GM21529 (cell line): Measurements from ENCODE around the gene CASKIN2.
A peak's percentile ranks its signal among the peaks of the same experiment; 100 is the strongest.
"Not testable (repeated sequence)": the region's sequence is repeated elsewhere in the genome, so short reads cannot be mapped to it uniquely, and the experiment has no call there.

ENCODE experiments used
- ATAC-seq: cut with Tn5 transposase; IDR thresholded peaks from one replicate; pipeline ENCODE4 v1.9.1; 2021; ENCODE audit not compliant: unreplicated experiment

CASKIN2 gene

DNA sequence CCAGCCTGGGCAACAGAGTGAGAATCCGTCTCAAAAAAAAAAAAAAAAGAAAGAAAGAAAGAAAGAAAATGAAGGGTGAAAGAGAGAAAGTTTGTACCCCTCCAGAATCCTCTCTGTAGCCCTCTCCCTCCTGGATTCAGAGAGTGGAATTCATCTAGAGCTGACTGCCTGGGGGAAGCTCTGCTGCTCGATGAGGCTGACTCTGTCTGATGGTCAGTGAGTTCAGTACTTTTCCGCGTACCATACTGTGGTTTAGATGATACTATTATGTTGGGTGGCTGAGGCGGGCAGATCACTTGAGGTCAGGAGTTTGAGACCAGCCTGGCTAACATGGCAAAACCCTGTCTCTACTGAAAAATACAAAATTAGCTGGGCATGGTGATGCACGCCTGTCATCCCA lies 44.1 kb downstream of the CASKIN2 start:
- no peak for ATAC-seq

DNA sequence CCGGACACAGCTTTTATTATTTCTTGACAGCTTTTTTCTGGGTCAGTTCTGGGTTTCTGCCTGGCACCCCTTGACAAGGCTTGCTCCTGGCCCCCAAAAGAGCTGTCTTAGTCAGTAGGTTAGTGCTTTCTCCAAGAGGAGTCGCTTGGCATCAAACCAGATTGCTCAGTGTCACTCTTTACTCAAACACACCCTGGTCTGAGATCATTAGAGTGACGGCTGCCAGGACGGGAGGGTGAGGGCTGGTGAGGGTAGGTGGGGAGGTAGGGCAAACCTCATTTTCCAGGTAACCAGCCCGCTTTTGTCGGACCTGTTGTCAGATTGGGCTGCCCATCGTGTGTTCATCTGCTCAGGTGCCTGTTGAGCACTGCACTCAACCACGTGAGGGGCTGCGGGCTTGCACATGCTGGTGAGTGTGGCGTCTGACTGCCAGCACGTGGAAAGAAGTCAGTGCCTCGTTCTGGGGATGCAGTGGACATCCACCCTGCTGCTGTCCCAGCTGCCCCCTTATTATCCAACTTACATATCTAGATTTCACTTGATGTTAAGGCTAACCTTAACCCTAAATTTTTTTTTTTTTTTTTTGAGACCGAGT lies 46.5 kb downstream of the CASKIN2 start:
- no peak for ATAC-seq

DNA sequence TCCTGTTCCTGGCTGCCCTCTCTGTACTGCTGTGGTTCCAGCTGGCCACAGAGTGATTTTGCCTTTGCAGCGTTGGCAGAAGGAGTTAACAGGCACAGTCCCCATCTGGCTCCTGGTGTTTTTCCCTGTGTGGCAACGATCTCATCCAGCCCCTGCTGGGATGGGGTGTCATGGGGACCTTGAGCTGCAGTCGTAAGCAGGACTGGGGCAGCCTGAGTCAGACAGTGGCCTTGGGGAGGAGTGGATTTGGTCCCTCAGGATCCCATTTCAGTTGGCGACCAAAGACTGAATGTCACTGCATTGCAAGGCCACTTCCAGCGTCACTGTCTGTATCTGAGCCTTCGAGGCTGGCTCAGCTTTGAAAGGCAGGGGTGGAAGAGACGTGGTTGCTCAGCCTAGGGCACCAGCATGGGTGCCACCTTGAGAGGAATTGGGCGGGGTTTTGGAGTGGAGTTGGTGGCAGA lies 47.0 kb downstream of the CASKIN2 start:
- no peak for ATAC-seq

DNA sequence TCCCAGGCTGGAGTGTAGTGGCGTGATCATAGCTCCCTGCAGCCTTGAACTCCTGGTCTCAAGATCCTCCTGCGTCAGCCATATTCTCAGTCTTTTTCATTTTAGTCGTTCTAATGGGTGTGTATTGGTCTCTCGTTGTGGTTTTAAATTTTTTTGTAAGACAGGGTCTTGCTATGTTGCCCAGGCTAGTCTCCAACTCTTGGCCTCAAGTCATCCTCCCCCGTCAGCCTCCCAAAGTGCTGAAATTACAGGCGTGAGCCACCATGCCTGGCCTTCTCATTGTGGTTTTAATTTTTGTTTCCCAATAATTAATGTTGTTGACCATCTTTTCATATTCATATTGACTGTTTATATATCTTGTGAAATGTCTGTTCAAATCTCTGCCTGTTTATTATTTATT lies 50.3 kb downstream of the CASKIN2 start:
- no peak for ATAC-seq

DNA sequence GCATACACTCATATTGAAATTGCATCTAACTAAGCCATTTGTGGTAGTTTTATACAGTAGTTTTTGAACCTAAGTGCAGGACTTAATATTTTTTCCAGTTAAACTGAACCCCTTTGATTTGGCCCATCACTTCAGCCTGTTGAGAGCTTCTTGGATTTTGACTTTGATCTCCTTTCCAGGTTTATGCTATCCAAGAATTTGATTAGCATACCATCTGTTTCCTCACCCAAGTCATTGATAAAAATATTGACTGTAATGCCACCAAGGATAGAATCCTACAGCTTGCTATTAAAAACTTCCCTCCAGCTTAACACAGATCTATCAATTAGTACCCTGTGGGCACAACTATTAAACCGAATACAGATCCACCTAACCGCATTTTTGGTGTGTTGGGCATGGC lies 51.7 kb downstream of the CASKIN2 start:
- no peak for ATAC-seq

DNA sequence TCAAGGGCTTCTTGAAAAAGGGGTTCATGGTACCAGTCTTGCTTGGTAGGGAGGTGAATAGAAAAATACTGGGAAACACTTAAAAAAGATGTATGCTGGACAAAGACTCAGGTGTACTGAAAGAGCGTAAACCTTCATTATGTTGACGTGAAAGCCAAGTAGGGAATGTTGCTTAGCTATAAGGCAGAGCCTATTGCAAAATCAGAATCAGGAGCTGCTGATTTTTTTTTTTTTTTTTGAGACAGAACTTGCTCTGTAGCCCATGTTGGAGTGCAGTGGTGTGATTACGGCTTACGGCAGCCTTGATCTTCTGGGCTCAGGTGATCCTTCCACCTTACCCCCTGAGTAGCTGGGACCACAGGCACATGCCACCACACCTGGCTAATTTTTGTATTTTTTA lies 55.0 kb downstream of the CASKIN2 start:
- no peak for ATAC-seq

DNA sequence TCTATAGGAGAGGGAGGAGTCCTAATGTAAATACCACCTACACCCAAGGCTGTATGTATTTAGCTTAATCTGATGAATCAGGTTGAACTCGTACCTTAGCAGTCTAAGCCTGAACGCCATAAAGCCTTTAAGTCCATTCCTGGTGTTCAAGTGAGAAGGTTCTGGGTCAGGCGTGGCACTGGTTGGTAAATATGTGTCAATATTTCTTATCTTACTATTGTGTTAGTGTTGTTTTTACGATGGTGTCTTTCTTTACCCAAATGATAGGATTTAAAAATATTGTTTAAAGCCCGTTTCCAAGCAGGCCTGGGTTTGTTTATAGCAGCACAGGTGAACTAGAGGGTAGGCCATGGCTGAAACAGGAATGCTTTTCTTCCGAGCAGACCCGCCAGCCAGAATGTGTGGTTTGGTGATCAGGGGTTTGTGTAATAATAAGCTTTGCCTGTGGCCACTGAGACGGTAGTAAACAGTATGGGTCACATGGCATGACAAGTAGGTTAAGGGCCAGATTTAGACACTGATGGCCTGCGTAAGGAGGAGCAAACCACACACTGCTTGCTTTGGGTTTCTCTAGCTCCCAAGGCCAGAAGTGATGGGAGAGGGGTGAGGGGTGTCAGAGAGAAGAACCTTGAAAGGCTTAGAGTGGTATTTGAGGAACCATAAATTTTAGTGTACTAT lies 55.6 kb downstream of the CASKIN2 start:
- no peak for ATAC-seq

DNA sequence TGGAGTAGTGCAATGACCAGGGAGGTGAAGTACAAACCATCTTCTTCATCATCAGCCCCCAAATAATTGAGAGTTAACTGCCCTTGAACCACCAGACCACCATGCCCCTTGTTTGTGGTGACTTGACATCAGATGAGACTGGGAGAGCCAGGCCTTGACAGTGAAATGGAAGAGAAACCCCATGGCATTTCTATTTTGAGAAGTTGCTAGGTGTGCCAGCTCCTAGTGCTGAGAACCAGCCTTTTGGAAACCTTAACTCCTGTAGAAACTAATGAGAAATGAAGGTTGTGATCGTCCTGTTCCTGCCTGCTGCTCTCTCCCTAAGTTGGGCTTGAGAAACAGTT lies 56.1 kb downstream of the CASKIN2 start:
- no peak for ATAC-seq

DNA sequence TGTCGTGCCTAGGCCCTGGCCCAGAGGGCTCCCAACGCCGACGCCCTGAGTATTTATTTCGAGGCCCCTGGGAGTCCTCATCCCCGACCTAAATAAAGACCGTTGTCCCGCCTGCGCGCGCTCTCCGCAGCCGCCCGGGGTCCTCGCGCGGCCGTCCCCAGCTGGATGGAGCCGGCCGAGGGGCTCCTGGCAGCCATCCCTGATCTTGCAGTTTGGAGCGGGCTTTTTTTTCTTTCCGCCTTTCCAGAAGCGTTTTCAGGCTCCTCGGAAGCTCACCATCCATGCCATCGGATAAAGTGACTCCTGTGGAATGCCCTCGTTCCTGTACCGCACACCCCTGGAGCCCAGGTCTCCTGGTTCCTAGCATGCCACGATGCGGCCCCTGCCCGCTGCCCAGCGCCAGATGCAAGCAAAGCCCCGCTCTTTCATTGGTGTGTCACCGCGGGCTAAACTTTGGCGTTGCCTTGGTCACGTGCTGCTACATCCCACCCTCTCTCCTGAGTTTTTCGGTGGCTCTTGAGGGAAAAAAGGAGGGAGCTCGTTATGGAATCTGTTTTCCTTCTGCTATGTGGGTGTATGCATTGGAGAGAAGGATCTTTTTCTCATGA lies 58.2 kb downstream of the CASKIN2 start:
- ATAC-seq, result peak; percentile 3

DNA sequence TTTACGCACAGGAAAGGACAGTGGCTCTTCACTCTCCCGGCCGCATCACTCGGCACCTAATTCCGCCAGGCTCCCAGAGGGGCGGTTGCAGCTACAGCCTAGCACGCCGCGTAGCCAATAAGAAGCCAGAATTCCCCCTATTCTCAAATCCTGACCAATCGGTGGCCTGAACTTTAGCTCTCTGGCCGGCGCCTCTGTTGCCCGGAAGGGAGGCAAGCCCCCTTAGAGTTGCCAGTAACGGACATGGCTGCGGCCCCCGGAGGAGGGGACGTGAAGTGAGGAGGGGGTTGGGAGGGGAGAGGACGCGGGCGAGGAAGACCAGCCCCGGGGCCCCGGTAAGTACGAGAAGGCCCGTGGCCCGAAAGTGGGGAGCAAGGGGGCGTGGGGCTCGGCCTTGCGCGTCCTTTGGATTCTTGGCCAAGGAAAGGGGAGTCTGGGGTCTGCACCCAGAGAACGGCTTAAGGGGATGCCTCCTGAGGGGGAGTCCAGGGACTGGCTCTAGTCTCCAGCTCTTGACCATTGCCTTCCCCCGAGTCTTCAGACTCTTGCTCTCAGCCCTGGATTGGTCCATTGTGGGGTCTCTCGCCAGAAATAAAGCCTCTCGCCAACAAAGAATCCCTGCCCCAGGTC lies 58.8 kb downstream of the CASKIN2 start, which contains the start of gene TMEM94:
TMEM94 (plus strand) TSS at position 219 of the 630 bp plus-strand sequence. CDS start 15,271 bp downstream, outside the sequence.
- ATAC-seq, result peak; percentile 95

DNA sequence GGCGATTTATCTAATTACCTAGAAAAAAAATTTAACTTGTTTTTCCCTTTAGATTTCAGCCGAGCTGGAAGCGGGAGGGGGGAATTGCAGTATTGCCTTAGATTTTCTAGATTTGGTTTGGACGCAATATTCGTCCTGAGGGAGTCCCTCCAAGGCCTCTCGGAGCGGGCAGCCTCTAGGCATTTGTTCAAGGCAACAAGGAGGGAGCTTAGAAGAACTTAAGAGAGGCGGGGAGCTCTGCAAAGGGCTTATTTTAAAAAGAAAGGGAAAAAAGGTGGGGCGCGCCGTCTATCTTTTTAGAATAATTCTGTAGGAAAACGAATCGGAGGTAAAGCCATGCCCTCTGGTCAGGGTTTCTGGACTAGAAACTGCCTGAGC lies 59.3 kb downstream of the CASKIN2 start:
- ATAC-seq, result peak; percentile 15

DNA sequence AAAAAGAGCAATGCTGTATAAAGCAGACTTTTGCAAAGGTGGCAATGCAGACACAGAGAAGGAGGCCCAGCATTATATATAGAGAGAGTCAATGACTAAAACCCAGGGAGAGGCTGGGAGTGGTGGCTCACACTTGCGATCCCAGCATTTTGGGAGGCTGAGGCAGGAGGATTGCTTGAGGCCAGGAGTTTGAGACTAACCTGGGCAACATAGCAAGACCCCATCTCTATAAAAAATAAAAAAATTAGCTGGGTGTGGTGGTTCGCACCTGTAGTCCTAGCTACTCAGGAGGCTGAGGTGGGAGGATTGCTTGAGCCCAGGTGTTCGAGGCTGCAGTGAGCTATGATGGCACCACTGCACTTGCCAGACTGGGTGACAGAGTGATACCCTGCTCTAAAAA lies 60.7 kb downstream of the CASKIN2 start:
- not testable (repeated sequence) for ATAC-seq

DNA sequence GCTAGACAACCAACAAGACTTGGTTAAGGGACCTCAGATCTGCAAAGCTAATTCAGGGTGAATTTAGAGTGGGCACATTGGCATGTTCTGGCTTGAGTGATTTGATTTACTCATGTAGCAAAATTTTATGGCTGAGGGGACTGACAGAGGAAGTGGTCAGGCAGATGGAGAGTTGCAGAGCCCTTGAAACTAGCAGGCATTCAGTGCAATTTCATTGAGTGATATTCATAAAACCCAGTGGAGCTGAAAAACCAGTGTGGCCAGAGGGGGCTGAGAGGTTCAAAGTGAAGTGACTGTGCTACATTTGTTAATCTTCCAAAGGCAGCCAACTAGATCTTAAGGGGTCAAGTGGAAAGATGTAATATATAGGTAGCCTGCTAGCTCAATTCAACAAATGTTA lies 61.1 kb downstream of the CASKIN2 start:
- ATAC-seq, result no peak

DNA sequence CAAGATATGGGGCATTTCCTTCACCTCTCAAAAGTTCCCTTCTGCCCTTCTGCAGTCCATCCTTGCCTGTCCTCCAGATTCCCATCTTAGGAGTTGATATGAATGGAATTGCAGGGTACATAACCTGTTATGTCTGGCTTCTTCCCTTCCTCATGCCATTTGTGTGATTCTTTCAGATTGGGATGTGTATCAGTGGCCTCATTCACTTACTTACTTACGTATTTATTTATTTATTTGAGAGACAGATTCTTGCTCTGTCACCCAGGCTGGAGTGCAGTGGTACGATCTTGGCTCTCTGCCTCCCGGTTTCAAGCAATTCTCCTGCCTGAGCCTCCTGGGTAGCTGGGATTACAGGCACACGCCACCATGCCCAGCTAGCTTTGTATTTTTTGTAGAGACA lies 65.1 kb downstream of the CASKIN2 start:
- no peak for ATAC-seq
